GM13976 (cell line): Measurements from ENCODE around the gene CHRNA4.
A peak's percentile ranks its signal among the peaks of the same experiment; 100 is the strongest.
"Not testable (repeated sequence)": the region's sequence is repeated elsewhere in the genome, so short reads cannot be mapped to it uniquely, and the experiment has no call there.

Experiments
- DNase-seq: peaks from one replicate; pipeline ENCODE4 v3.0.0; 2012; ENCODE audit warnings: low spot score
- CTCF ChIP-seq: IDR thresholded peaks from 2 replicates; pipeline ENCODE4 v1.5.1; 2012; ENCODE audit warnings: borderline replicate concordance, mild to moderate bottlenecking; ENCODE audit not compliant: insufficient read depth; ENCODE audit errors: extremely low read depth, missing control alignments, control extremely low read depth
- in situ Hi-C: fragments of 300-500 bp; cut with MboI; formaldehyde crosslinking; loops from one replicate; pipeline ENCODE4 v1.12.0; 2022; ENCODE audit warnings: low sequenced_read_pairs, mixed read lengths, inconsistent platforms; ENCODE audit not compliant: unreplicated experiment

The CHRNA4 gene

GRCh38 chr20:63384336-63384735, 23.2 kb upstream of the CHRNA4 start:
- in situ Hi-C loops, result no loop called here
- no peak for TF ChIP-seq CTCF
- DNase-seq, result no peak

- no peak for DNase-seq
Measured at GRCh38 chr20:63383556-63383955, 22.4 kb upstream of the CHRNA4 start.

GRCh38 chr20:63382551-63383300, 21.6 kb upstream of the CHRNA4 start:
- in situ Hi-C loops, result no loop called here
- DNase-seq, result no peak
- no peak for TF ChIP-seq CTCF

More at GRCh38 chr20:63383556-63383955, 22.4 kb upstream of the CHRNA4 start:
- in situ Hi-C loops, result no loop called here
- no peak for TF ChIP-seq CTCF

- in situ Hi-C loops, result no loop called here
- TF ChIP-seq CTCF, result peak; percentile 90
- DNase-seq, result peak; percentile 85
Measured at GRCh38 chr20:63381781-63382431, 20.8 kb upstream of the CHRNA4 start.

GRCh38 chr20:63380346-63380870, 19.3 kb upstream of the CHRNA4 start:
- in situ Hi-C loops, result no loop called here

GRCh38 chr20:63379872-63380271, 18.7 kb upstream of the CHRNA4 start:
- in situ Hi-C loops, result not testable (repeated sequence)

More at GRCh38 chr20:63380346-63380870, 19.3 kb upstream of the CHRNA4 start:
- no peak for TF ChIP-seq CTCF
- no peak for DNase-seq

GRCh38 chr20:63379296-63379695, 18.1 kb upstream of the CHRNA4 start:
- no peak for TF ChIP-seq CTCF
- in situ Hi-C loops, result no loop called here
- no peak for DNase-seq

More at GRCh38 chr20:63379872-63380271, 18.7 kb upstream of the CHRNA4 start:
- not testable (repeated sequence) for DNase-seq
